K562 (cell line): ENCODE data around the gene HHATL.

Experiments
- FOXP1 ChIP-seq: sonication (generic); formaldehyde crosslinking; IDR thresholded peaks from 2 replicates; pipeline ENCODE4 v1.8.0; 2022; ENCODE audit warnings: mild to moderate bottlenecking, missing genetic modification reagents
- HMBOX1 ChIP-seq: sonication (generic); IDR thresholded peaks from 2 replicates; pipeline ENCODE4 v1.6.1; 2016
- MYBL2 ChIP-seq, 2 experiments: fragments of 450-650 bp in 1 of 2; sonication (generic) in 1 of 2; formaldehyde crosslinking in 1 of 2; IDR thresholded peaks; 2 replicates each; pipeline versions ENCODE4 v1.6.1 to v1.8.1; 2017 to 2022; ENCODE audit warnings: borderline replicate concordance in 1 of 2, inconsistent platforms in 1 of 2, low read depth in 1 of 2, mild to moderate bottlenecking in 1 of 2, missing genetic modification reagents in 1 of 2, moderate library complexity in 1 of 2
- ZSCAN29 ChIP-seq: fragments of 450-650 bp; IDR thresholded peaks from 2 replicates; pipeline ENCODE4 v1.6.1; 2017

GRCh38 chr3:42707620-42708355, 5.2 kb upstream of the HHATL start:
- TF ChIP-seq ZSCAN29 (no peak), MYBL2 (IDR thresholded peaks at IDR 0.05; ENCODE audit: low read depth) (no peak), MYBL2 (CRISPR knock-in tag; IDR thresholded peaks at IDR 0.05; ENCODE audit: borderline replicate concordance) (no peak), FOXP1 (CRISPR knock-in tag) (no peak), HMBOX1 (no peak)
